ENCODE measurements around the gene ZBTB6. TPM values are rescaled to one million over a fixed set of nuclear protein-coding genes. Genes with fewer than 3 reads are reported as not detected.

ZBTB6 gene
- total and polyA plus RNA-seq, 2 of the 8 experiments (the other 6 are each of a cell fraction or from before 2014, with no cell fraction given) = 2.0 to 10.0 TPM

DNA sequence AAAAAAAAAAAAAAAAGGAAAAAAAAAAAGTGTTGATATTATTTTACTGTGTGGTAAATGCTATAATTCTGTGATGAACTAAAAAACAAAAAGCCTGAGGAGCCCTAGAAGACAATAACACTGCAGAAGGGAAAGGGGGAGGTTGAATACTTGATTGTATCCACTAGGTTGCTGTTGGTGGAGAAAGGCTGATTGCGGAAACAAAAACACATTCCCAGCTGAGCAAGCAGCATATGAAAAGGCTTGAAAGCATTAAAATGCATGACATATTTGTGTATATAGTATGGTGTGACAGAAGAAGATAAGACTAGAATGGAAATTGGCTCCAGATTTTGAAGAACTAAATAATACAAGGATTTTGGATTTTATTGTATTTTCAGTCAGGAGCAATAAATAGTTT is 36.6 kb upstream of the ZBTB6 start:
- H3K56ac ChIP-seq (replicated peaks; ENCODE audit: insufficient read length, low read depth, low read length) = no peak overlapping the region
- no peak overlapping the region for H3K14ac ChIP-seq (ENCODE audit: insufficient read length)
- peak overlapping the region in 1 of 2 experiments; percentile 53; a peak in 2 of 4 replicates for H3K4me2 ChIP-seq (ENCODE audit: insufficient read depth in 1 of 2, low read depth in 2 of 2, low read length in 2 of 2)
- H2BK120ac ChIP-seq (replicated peaks; ENCODE audit: low read depth, low read length) = no peak overlapping the region
- H3K4ac ChIP-seq (replicated peaks; ENCODE audit: insufficient read length, low read depth, low read length) = no peak overlapping the region
- peaks cover 0 to 4% of the 10 kb centered on the region in 2 experiments for H4K20me1 ChIP-seq (replicated peaks in 1 of 2; ENCODE audit: control insufficient read depth in 1 of 2, insufficient read depth in 2 of 2, low read length in 2 of 2)
- no peak overlapping the region for H3K27ac ChIP-seq (ENCODE audit: low read depth, low read length)
- DNase-seq (ENCODE audit: low read depth in 1 of 2, low spot score in 2 of 2) (no peak), FAIRE-seq (no peak)
- H3K79me1 ChIP-seq (ENCODE audit: low read depth, low read length) = 0 out of 2 replicates have a peak, but pooled peaks cover 2% of the 10 kb centered on the region
- TF ChIP-seq YY1 (IDR thresholded peaks at IDR 0.05; ENCODE audit: low read depth, low read length) (no peak), TAF1 (IDR thresholded peaks at IDR 0.05; ENCODE audit: low read depth, low read length) (no peak), POLR2AphosphoS5 (IDR thresholded peaks at IDR 0.05; ENCODE audit: low read depth, low read length) (no peak)
- H3K23me2 ChIP-seq (ENCODE audit: low read depth, low read length) = no peaks in the 10 kb centered on the region
- H2BK12ac ChIP-seq (ENCODE audit: low read depth, low read length) = no peak overlapping the region
- no peaks in the 10 kb centered on the region for H3K27me3 ChIP-seq (replicated peaks in 1 of 4; ENCODE audit: control insufficient read depth in 3 of 4, extremely low read depth in 1 of 4, insufficient read depth in 3 of 4, low read length in 3 of 4)
- H3K36me3 ChIP-seq (ENCODE audit: control insufficient read depth in 2 of 4, insufficient read depth in 4 of 4, low read length in 3 of 4) = no peaks in the 10 kb centered on the region
- no peaks in the 10 kb centered on the region for H3K9me3 ChIP-seq (ENCODE audit: insufficient read depth in 2 of 2, low read depth in 1 of 2, low read length in 1 of 2)
- peak overlapping the region in 1 of 4 experiments; percentile 37; a peak in 1 of 8 replicates for H3K4me3 ChIP-seq (ENCODE audit: extremely low read depth in 1 of 4, insufficient read depth in 2 of 4, low read depth in 3 of 4, low read length in 4 of 4)
- 27% methylated on average over 1 of the region's 1 CpG; no CpG with 5 or more reads in 1 of the 2 experiments for WGBS, 2 experiments (ENCODE audit: extremely low coverage in 1 of 2, insufficient coverage in 1 of 2, insufficient read length in 1 of 2, insufficient replicate concordance in 2 of 2, low coverage in 1 of 2, low lambda C conversion rate in 2 of 2, missing lambda C conversion rate in 1 of 2)
- ChIA-PET CTCF (ENCODE audit: partially characterized antibody) (no interaction called here), POLR2A (ENCODE audit: partially characterized antibody) (interaction anchor here (4.9 kb wide), 1 partner anchor 9 kb away, joined by 26 read pairs; the partner anchor contains the start of gene RABGAP1)
- H3K79me2 ChIP-seq (ENCODE audit: control insufficient read depth in 1 of 2, insufficient read depth in 2 of 2, low read length in 2 of 2) = peaks cover 18 to 95% of the 10 kb centered on the region in 2 experiments
- H4K5ac ChIP-seq (ENCODE audit: insufficient read length, low read depth, low read length) = no peak overlapping the region
- peaks cover 0 to 19% (median 3%) of the 10 kb centered on the region in 4 experiments; a peak in 3 of 7 replicates for H3K4me1 ChIP-seq (replicated peaks in 1 of 4; ENCODE audit: control insufficient read depth in 3 of 4, insufficient read depth in 4 of 4, low read length in 3 of 4)
- no peak overlapping the region for H3K23ac ChIP-seq (ENCODE audit: insufficient read length)
- no peak overlapping the region for H4K91ac ChIP-seq (replicated peaks; ENCODE audit: insufficient read length, low read length)
- H3K9ac ChIP-seq (replicated peaks in 1 of 4; ENCODE audit: extremely low read depth in 1 of 4, low read depth in 3 of 4, low read length in 3 of 4) = no peak overlapping the region
- no peak overlapping the region for H2BK20ac ChIP-seq (ENCODE audit: low read length)
- no peak overlapping the region for H2AK5ac ChIP-seq (ENCODE audit: low read depth, low read length)
- H3K18ac ChIP-seq (ENCODE audit: extremely low read depth, low read length) = no peak overlapping the region
- no peak overlapping the region for H2AFZ ChIP-seq (ENCODE audit: low read length)
- no peak overlapping the region for H2BK15ac ChIP-seq (ENCODE audit: low read length)
- H4K8ac ChIP-seq (ENCODE audit: extremely low read depth, insufficient read depth, low read length) = no peak overlapping the region
- H2BK5ac ChIP-seq (ENCODE audit: low read depth, low read length) = no peak overlapping the region

All from H1 (cell line).